Tibial nerve (tissue), 4 donors: Measurements from ENCODE around the gene ADAMTS9. TPM values are rescaled to one million over a fixed set of nuclear protein-coding genes. Genes with fewer than 3 reads are reported as not detected.

Source experiments
- DNase-seq, 2 donors: peaks; one replicate each; pipeline ENCODE4 v3.0.0-alpha.2; 2019; ENCODE audit warnings: low spot score in 2 of 2
- H3K27ac ChIP-seq, 4 donors: fragments of 200-600 bp; sonication (generic) in 3 of 4; one replicate each; pipeline ENCODE4 v1.5.1; 2017 to 2019; ENCODE audit warnings: mild to moderate bottlenecking in 1 of 4
- H3K27me3 ChIP-seq, 2 donors: fragments of 200-600 bp; sonication (generic) in 1 of 2; one replicate each; pipeline versions ENCODE4 v1.5.1 to v1.6.0; 2017 to 2019
- H3K36me3 ChIP-seq, 3 donors: fragments of 200-600 bp; sonication (generic); one replicate each; pipeline ENCODE4 v1.5.1; 2018 to 2019
- H3K4me1 ChIP-seq, 4 donors: fragments of 200-600 bp; sonication (generic) in 3 of 4; one replicate each; pipeline ENCODE4 v1.5.1; 2017 to 2019
- H3K4me3 ChIP-seq, 4 donors: fragments of 200-600 bp; sonication (generic) in 3 of 4; one replicate each; pipeline ENCODE4 v1.5.1; 2017 to 2019; ENCODE audit warnings: mild to moderate bottlenecking in 1 of 4, moderate library complexity in 1 of 4
- H3K9me3 ChIP-seq, 4 donors: fragments of 200-600 bp; sonication (generic) in 3 of 4; one replicate each; pipeline ENCODE4 v1.5.1; 2017 to 2019
- CTCF ChIP-seq, 5 experiments: fragments of 200-600 bp in 3 of 5; fragments of 450-650 bp in 2 of 5; sonication (generic) in 3 of 5; IDR thresholded peaks; one replicate each; pipeline ENCODE4 v1.5.1; 2016 to 2019; ENCODE audit warnings: antibody characterized with exemption in 5 of 5, mild to moderate bottlenecking in 3 of 5, moderate library complexity in 2 of 5
- EP300 ChIP-seq, 2 donors: sonication (generic); formaldehyde crosslinking; IDR thresholded peaks; one replicate each; pipeline ENCODE4 v1.6.1; 2017; ENCODE audit warnings: antibody characterized with exemption in 2 of 2, mild to moderate bottlenecking in 1 of 2
- POLR2A ChIP-seq, 2 donors: fragments of 450-650 bp; IDR thresholded peaks; one replicate each; pipeline ENCODE4 v1.6.1; 2017; ENCODE audit warnings: antibody characterized with exemption in 2 of 2, mild to moderate bottlenecking in 2 of 2, moderate library complexity in 2 of 2
- WGBS, 2 donors: methylation state at CpG; one replicate each; pipeline ENCODE4 v1.1.5; 2018; 5-methylcytosine and 5-hydroxymethylcytosine counted together
- total RNA-seq, 4 donors: library from RNA; depleted of rRNA; stranded (reverse); fragments of >200 nt; gene quantifications; one replicate each; pipeline ENCODE4 v1.1.0, GENCODE V29; 2016

The ADAMTS9 gene, protein sequence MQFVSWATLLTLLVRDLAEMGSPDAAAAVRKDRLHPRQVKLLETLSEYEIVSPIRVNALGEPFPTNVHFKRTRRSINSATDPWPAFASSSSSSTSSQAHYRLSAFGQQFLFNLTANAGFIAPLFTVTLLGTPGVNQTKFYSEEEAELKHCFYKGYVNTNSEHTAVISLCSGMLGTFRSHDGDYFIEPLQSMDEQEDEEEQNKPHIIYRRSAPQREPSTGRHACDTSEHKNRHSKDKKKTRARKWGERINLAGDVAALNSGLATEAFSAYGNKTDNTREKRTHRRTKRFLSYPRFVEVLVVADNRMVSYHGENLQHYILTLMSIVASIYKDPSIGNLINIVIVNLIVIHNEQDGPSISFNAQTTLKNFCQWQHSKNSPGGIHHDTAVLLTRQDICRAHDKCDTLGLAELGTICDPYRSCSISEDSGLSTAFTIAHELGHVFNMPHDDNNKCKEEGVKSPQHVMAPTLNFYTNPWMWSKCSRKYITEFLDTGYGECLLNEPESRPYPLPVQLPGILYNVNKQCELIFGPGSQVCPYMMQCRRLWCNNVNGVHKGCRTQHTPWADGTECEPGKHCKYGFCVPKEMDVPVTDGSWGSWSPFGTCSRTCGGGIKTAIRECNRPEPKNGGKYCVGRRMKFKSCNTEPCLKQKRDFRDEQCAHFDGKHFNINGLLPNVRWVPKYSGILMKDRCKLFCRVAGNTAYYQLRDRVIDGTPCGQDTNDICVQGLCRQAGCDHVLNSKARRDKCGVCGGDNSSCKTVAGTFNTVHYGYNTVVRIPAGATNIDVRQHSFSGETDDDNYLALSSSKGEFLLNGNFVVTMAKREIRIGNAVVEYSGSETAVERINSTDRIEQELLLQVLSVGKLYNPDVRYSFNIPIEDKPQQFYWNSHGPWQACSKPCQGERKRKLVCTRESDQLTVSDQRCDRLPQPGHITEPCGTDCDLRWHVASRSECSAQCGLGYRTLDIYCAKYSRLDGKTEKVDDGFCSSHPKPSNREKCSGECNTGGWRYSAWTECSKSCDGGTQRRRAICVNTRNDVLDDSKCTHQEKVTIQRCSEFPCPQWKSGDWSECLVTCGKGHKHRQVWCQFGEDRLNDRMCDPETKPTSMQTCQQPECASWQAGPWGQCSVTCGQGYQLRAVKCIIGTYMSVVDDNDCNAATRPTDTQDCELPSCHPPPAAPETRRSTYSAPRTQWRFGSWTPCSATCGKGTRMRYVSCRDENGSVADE (N-terminal part only)
- 100 to 1,000 TPM in 1 of 4 donors, 10 to 100 TPM in 3; 79.1 to 145 (median 95.0) TPM for total RNA-seq

GRCh38 chr3:64687781-64688604 lies at the start of gene ADAMTS9:
TSS of gene ADAMTS9 (minus strand) at chr3:64688000. CDS start at chr3:64687657, 343 bp downstream.
- TF ChIP-seq POLR2A (IDR thresholded peaks at IDR 0.05) (peak; percentile 79 to 92), EP300 (IDR thresholded peaks at IDR 0.05) (peak in 1 of 2 donors; percentile 98), CTCF (IDR thresholded peaks at IDR 0.05) (peak in 1 of 5 experiments; percentile 33)
- Histone ChIP-seq H3K27me3 (no peaks in the 10 kb centered on the region), H3K9me3 (no peaks in the 10 kb centered on the region), H3K4me1 (peaks cover 0 to 62% (median 4%) of the 10 kb centered on the region in 4 donors), H3K36me3 (no peaks in the 10 kb centered on the region), H3K27ac (peak within 1 kb of the TSS; percentile 87 to 98 (median 94)), H3K4me3 (peak within 1 kb of the TSS; percentile 57 to 78 (median 65))
- 0 to 1% methylated on average over 33 to 34 of the region's 60 CpGs for WGBS, 2 donors
- peak; percentile 52 to 57 for DNase-seq

GRCh38 chr3:64732576-64732975 lies 44.8 kb upstream of the ADAMTS9 start:
- no peaks in the 10 kb centered on the region for H3K9me3 ChIP-seq
- peaks cover 0 to 12% (median 0%) of the 10 kb centered on the region in 4 donors for H3K4me1 ChIP-seq
- no peak overlapping the region for H3K4me3 ChIP-seq
- no peaks in the 10 kb centered on the region for H3K27me3 ChIP-seq
- WGBS, 2 donors = 74 to 84% methylated on average over 1 of the region's 1 CpG
- no peak overlapping the region for H3K27ac ChIP-seq
- no peak for DNase-seq
- TF ChIP-seq POLR2A (IDR thresholded peaks at IDR 0.05) = no peak
- TF ChIP-seq EP300 (IDR thresholded peaks at IDR 0.05) = no peak
- no peak for TF ChIP-seq CTCF (IDR thresholded peaks at IDR 0.05)
- H3K36me3 ChIP-seq = no peaks in the 10 kb centered on the region

DNA sequence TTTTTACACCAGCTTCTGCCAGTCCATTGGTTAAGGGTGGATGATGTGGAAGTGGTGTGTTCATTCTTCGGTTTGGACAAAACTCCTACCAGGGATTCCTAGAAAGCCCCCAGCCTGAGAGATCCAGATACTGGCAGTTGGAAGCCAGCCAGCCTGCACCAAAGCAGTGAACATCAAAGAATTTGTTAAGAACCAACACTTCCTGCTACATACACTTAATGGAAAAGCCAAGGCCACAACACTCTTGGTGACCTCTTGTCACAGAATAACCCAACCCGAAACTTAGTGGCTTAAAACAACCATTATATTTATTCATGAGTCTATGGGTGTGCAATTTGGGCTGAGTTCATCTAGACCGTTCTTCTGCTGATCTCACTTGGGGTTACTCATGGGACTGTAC lies 42.9 kb upstream of the ADAMTS9 start:
- no peak overlapping the region for H3K4me3 ChIP-seq
- TF ChIP-seq POLR2A (IDR thresholded peaks at IDR 0.05) = no peak
- no peak for TF ChIP-seq CTCF (IDR thresholded peaks at IDR 0.05)
- no peak for TF ChIP-seq EP300 (IDR thresholded peaks at IDR 0.05)
- H3K36me3 ChIP-seq = no peaks in the 10 kb centered on the region
- no peaks in the 10 kb centered on the region for H3K9me3 ChIP-seq
- H3K27ac ChIP-seq = no peak overlapping the region
- no peaks in the 10 kb centered on the region for H3K27me3 ChIP-seq
- WGBS, 2 donors = 50 to 59% methylated on average over 3 of the region's 3 CpGs
- H3K4me1 ChIP-seq = peaks cover 0 to 17% (median 0%) of the 10 kb centered on the region in 4 donors
- no peak for DNase-seq

- WGBS, 2 donors = 77 to 84% methylated on average over 8 of the region's 8 CpGs
- H3K4me1 ChIP-seq = peaks cover 0 to 23% (median 0%) of the 10 kb centered on the region in 4 donors
- H3K9me3 ChIP-seq = no peaks in the 10 kb centered on the region
- no peak for DNase-seq
- H3K36me3 ChIP-seq = no peaks in the 10 kb centered on the region
- TF ChIP-seq EP300 (IDR thresholded peaks at IDR 0.05) (no peak), CTCF (IDR thresholded peaks at IDR 0.05) (no peak), POLR2A (IDR thresholded peaks at IDR 0.05) (no peak)
- H3K27ac ChIP-seq = no peak overlapping the region
- H3K4me3 ChIP-seq = no peak overlapping the region
- no peaks in the 10 kb centered on the region for H3K27me3 ChIP-seq
Measured at GRCh38 chr3:64728994-64729393, 41.2 kb upstream of the ADAMTS9 start.
